DND-41 (cell line): Measurements from ENCODE around the gene GNG4.

Experiments used
- EZH2 ChIP-seq: IDR thresholded peaks from 3 replicates; pipeline ENCODE4 v1.6.1; 2012; ENCODE audit warnings: borderline replicate concordance, low read depth, mild to moderate bottlenecking, moderate library complexity, low read length, inconsistent platforms; ENCODE audit not compliant: severe bottlenecking
- TF ChIP-seq, protein P1 (sequence below): IDR thresholded peaks from 2 replicates; pipeline ENCODE4 v1.5.1; 2012; ENCODE audit warnings: borderline replicate concordance, low read length, moderate library complexity, mild to moderate bottlenecking; ENCODE audit not compliant: poor library complexity, severe bottlenecking; ENCODE audit errors: extremely low read depth

DNA sequence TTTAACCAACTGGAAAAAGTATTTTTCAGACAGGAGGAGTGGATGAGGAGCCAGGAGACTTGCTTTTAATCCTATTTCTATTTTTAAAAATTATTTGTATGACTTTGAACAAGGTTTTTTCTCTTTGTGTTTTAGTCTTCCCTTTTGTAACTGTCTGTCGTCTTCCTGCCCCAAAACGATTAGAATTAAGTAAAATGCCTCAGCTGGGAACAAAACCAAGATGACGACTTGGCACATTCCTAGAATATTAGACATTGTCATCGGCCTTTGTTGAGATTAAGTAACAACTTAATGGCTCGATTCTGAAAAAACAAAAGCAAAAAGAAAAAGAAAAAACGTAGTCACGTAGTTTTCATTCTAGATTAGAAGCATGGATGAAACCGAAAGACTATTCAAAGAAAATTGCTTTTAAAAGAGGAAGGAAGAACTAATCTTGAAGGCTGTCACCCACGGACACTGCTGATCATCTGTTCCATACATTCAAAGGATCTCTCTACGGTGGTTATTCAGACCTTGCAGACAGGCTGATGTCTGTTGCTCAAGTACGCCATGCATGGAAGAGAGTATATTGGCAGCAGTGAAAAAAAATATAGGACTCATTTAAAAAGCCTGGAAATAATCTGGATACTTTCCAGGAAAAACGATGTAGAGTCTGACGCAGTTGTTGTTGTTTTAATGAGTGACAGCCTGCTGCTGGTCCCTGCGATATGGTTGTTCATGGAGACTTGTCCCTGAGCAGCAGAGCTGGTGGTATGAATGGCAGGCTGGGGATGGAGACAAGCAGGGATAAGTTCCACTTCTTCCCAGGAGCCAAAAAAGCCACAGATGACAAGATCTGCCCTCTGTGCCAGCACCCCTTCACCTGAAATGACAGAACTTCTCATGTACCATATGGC, 16.8 kb downstream of the GNG4 start:
- TF ChIP-seq, protein P1, sequence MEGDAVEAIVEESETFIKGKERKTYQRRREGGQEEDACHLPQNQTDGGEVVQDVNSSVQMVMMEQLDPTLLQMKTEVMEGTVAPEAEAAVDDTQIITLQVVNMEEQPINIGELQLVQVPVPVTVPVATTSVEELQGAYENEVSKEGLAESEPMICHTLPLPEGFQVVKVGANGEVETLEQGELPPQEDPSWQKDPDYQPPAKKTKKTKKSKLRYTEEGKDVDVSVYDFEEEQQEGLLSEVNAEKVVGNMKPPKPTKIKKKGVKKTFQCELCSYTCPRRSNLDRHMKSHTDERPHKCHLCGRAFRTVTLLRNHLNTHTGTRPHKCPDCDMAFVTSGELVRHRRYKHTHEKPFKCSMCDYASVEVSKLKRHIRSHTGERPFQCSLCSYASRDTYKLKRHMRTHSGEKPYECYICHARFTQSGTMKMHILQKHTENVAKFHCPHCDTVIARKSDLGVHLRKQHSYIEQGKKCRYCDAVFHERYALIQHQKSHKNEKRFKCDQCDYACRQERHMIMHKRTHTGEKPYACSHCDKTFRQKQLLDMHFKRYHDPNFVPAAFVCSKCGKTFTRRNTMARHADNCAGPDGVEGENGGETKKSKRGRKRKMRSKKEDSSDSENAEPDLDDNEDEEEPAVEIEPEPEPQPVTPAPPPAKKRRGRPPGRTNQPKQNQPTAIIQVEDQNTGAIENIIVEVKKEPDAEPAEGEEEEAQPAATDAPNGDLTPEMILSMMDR: no peak
- no peak for TF ChIP-seq EZH2
